Right lobe of liver (tissue), 4 donors: ENCODE results near the gene MYLK.

Experiments
- POLR2A ChIP-seq: fragments of 450-650 bp; IDR thresholded peaks from one replicate; pipeline ENCODE4 v1.6.1; 2017; ENCODE audit warnings: antibody characterized with exemption, mild to moderate bottlenecking
- TF ChIP-seq, protein P1 (sequence below), 4 donors: fragments of 200-600 bp in 3 of 4; fragments of 450-650 bp in 1 of 4; IDR thresholded peaks; one replicate each; pipeline versions ENCODE4 v1.5.1 to v1.8.0; 2016 to 2022; ENCODE audit warnings: antibody characterized with exemption in 4 of 4, mild to moderate bottlenecking in 2 of 4
- donor health status: DM: no; HTN: no; CAD: no.
- donor health status: DM: no; HTN: no; CAD: no.
- donor health status: DM: no; HTN: yes; CAD: no.

DNA sequence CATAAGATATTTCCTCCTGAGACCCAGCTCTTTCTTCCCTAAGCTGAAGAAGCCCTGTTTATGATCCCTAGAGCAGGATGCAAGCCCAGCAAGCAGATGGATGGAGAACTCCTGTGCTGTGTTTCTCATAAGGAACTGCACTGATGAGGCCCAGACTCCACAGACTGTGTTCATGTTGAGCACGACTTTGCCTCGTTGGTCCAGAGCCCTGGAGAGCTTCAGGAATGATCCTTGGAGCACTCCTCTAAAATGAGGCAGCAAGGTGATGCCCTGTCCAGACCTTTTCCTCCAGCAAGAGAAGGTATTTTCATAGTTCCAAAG, 83.8 kb downstream of the MYLK start:
- TF ChIP-seq, protein P1, sequence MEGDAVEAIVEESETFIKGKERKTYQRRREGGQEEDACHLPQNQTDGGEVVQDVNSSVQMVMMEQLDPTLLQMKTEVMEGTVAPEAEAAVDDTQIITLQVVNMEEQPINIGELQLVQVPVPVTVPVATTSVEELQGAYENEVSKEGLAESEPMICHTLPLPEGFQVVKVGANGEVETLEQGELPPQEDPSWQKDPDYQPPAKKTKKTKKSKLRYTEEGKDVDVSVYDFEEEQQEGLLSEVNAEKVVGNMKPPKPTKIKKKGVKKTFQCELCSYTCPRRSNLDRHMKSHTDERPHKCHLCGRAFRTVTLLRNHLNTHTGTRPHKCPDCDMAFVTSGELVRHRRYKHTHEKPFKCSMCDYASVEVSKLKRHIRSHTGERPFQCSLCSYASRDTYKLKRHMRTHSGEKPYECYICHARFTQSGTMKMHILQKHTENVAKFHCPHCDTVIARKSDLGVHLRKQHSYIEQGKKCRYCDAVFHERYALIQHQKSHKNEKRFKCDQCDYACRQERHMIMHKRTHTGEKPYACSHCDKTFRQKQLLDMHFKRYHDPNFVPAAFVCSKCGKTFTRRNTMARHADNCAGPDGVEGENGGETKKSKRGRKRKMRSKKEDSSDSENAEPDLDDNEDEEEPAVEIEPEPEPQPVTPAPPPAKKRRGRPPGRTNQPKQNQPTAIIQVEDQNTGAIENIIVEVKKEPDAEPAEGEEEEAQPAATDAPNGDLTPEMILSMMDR (IDR thresholded peaks at IDR 0.05): no peak
- TF ChIP-seq POLR2A: no peak
